GM18519 (cell line): ENCODE results near the gene TIMM8A.
A peak's percentile ranks its signal among the peaks of the same experiment; 100 is the strongest.

Source experiments
- ATAC-seq: cut with Tn5 transposase; IDR thresholded peaks from one replicate; pipeline ENCODE4 v1.9.1; 2021; ENCODE audit warnings: mild to moderate bottlenecking, moderate library complexity; ENCODE audit not compliant: unreplicated experiment, low FRiP score

Gene TIMM8A

GRCh38 chrX:101348452-101349192 is at the start of gene TIMM8A:
TIMM8A (minus strand) TSS chrX:101348742; CDS start chrX:101348664, 78 bp downstream.
- peak; percentile 90 for ATAC-seq

GRCh38 chrX:101397779-101398178 is 49.2 kb upstream of the TIMM8A start:
- ATAC-seq: no peak

- ATAC-seq: no peak
Observed at GRCh38 chrX:101395789-101396188, 47.2 kb upstream of the TIMM8A start.

- ATAC-seq: no peak
Observed at GRCh38 chrX:101394372-101394771, 45.8 kb upstream of the TIMM8A start.

- no peak for ATAC-seq
Observed at GRCh38 chrX:101393530-101394305, 45.2 kb upstream of the TIMM8A start.

- no peak for ATAC-seq
Observed at GRCh38 chrX:101391831-101392230, 43.3 kb upstream of the TIMM8A start.

- peak; percentile 86 for ATAC-seq
Observed at GRCh38 chrX:101390664-101391525, 42.4 kb upstream of the TIMM8A start, which contains the start of gene RPL36A. RPL36A (plus strand) TSS chrX:101391011; CDS start chrX:101391044, 33 bp downstream.

- no peak for ATAC-seq
Observed at GRCh38 chrX:101388604-101389003, 40.1 kb upstream of the TIMM8A start.

- ATAC-seq: no peak
Observed at GRCh38 chrX:101386542-101386885, 38.0 kb upstream of the TIMM8A start.

- peak; percentile 46 for ATAC-seq
Observed at GRCh38 chrX:101385795-101386541, 37.4 kb upstream of the TIMM8A start, which contains the start of gene BTK. BTK (minus strand) TSS chrX:101386191; CDS start chrX:101375284, 10,907 bp downstream.

GRCh38 chrX:101385026-101385684 is 36.6 kb upstream of the TIMM8A start:
- no peak for ATAC-seq

GRCh38 chrX:101383679-101384205 is 35.2 kb upstream of the TIMM8A start:
- ATAC-seq: peak; percentile 75

- no peak for ATAC-seq
Observed at GRCh38 chrX:101377547-101377946, 29.0 kb upstream of the TIMM8A start.

GRCh38 chrX:101370888-101371504 is 22.5 kb upstream of the TIMM8A start:
- ATAC-seq: peak; percentile 80

- no peak for ATAC-seq
Observed at GRCh38 chrX:101369687-101370086, 21.1 kb upstream of the TIMM8A start.

GRCh38 chrX:101368800-101369199 is 20.3 kb upstream of the TIMM8A start:
- no peak for ATAC-seq

GRCh38 chrX:101365301-101365795 is 16.8 kb upstream of the TIMM8A start:
- no peak for ATAC-seq

- ATAC-seq: no peak
Observed at GRCh38 chrX:101362757-101363156, 14.2 kb upstream of the TIMM8A start.

GRCh38 chrX:101362116-101362515 is 13.6 kb upstream of the TIMM8A start:
- no peak for ATAC-seq
